Measurements from ENCODE around the gene ZNF777.
"Not testable (repeated sequence)": the region's sequence is repeated elsewhere in the genome, so short reads cannot be mapped to it uniquely, and the experiment has no call there.

Gene ZNF777

DNA sequence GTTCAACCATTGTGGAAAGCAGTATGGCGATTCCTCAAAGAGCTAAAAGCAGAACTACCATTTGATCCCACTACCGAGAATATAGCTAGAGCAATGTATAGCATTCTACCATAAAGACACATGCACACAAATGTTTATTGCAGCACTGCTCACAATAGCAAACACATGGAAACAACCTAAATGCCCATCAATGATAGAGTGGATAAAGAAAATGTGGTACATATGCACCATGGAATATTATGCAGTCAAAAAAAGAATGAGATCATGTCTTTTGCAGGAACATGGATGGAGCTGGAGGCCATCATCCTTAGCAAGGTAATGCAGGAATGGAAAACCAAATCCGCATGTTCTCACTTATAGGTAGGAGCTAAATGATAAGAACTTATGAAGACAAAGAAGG lies 47.8 kb downstream of the ZNF777 start:
- not testable (repeated sequence) for DNase-seq (ENCODE audit: low read depth)

DNA sequence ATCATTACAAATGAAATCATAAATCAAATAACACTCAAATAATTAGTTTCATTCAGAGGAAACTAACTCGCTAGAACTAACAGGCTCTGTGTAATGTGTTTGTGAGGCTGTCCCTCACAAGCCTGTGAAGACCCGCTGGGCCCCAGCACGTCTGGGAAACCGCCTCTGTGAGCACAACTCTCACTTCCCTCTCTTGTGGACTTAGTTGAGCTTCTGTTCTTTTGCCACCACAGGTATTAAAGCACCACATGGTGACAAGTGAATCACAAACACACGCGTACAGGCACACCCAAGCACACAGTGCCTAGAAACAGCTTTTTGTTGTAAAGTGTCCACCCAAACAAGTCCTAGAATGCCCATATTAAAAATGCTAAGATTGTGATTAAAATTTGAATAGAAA lies 51.0 kb downstream of the ZNF777 start:
- no peak for DNase-seq (ENCODE audit: low read depth)

DNA sequence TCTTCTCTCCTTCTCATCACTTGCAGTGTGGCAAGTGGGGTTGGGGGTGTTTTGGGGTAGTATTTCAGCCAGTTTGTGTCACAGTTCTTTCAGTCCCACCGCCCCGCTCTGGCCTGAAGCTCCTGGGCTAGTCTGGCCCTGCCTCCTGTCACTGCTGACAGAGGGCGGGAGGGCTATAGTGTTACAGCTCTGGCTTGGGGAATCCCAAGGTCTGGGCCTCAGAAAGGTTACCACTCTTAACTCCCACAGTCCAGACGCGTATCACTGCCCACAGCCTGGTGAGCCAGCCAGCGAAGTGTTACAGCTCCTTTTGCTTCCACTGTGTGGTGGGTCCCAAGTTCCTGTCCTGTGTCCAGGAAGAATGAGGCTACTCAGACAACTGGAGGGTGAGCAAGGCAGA lies 56.0 kb downstream of the ZNF777 start:
- DNase-seq (ENCODE audit: low read depth) = no peak

DNA sequence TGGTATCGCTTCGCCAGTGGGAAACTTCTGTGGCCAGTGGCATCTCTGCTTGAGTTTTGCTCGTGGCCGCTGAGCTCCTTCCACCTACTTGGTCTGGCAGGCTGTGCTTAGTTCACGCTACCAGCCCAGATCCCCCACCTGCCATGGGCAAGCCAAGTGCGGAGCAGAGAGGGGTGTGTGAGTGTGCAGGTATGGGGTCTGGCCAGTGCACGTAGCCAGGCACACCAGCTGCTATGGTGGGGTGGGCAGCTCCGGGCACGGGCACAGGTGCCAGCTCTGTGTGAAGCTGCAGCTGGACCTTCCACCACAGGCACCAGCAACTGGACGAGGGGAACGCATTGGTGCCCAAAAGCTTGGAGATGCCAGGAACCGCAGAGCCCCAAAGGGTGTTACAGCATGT lies 56.5 kb downstream of the ZNF777 start:
- no peak for DNase-seq (ENCODE audit: low read depth)

DNA sequence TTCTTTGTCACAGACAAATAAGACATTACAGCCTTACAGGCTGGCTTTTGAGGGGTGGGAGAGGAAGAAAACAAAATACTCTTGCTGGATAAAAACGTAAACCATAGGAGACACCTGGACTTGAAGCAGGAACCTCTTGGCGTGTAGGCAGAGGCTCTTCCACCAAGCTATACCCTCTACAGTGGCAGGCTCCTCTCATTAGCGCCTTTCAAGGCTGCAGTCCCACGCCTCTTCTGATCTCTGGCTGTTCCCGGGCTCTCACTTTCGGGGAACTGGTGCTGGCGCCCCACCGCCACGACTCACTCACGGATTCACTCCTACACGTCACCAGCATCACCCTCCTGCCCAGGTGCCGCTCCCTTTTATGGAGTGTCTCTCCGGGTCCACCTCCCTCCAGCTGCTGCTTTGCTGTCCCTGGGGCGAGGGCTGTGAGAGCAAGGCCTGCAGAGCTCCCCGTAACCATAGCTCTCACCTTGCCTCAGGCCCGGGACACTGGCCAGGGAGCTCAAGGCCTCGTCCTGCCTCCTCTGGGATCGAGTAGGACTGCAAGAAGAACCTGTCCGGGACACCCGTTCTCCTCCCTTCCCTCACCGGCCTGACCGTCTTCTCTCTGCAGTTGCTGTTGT lies 62.6 kb downstream of the ZNF777 start:
- DNase-seq (ENCODE audit: low read depth) = no peak

DNA sequence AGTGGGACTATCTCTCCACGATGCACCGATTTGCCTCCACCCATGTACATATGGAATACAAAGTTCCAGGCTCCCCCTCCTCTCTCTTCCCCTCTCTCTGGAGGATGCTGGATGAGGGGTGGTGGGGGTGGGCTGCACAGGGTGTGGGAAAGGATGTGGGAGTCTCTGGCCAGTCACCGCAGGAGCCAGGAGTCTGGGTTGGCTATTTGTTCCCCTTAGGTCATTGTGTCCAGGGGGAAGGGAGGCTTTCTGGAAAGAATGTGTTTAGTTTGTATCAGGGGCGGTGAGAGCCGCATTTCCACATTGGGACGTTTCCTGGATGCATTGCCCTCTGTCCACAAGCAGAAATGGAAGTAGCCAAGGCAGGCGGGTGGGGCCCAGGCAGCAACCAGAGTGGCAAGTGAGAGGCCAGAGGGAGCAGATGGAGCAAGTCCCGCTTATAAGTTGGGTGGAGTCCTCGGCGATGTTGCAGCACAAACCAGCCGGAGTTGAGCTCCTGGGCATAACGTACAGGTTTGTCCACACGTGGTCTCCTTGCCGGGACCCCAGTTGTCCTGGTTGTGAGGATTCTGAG lies 63.3 kb downstream of the ZNF777 start:
- no peak for DNase-seq (ENCODE audit: low read depth)

DNA sequence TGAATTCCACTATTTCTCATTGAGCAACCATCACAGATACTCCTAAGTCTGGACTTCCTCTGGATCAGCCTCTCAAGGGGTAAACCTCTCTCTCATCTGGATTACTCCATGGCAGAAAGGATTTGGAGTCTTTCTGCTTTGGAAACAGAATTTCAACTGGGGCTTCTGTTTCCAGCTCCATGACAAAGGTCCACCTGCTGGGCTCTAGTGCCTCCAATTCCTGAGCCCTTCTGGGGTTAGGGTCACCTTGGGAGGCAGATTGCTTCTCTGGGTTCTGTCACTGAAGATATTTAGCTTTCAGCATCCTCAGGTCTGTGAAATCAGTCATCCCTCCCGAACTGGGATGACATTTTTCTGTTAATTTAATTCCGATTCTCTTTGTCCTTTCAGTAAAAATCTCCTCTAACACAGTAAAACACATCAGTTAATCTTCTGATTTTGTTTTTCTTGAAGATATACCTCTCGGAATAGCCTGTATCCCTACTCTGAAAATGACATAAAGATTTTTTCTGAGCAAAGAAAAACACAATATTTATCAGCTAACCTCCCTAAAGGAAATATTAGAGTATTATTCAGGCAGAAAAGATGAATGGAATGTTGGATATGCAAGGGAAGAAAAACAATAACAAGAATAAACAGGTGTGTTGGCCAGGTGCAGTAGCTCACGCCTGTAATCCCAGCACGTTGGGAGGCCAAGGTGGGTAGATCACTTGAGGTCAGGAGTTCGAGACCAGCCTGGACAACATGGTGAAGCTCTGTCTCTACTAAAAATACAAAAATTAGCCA lies 72.1 kb downstream of the ZNF777 start:
- not testable (repeated sequence) for DNase-seq (ENCODE audit: low read depth)

DNA sequence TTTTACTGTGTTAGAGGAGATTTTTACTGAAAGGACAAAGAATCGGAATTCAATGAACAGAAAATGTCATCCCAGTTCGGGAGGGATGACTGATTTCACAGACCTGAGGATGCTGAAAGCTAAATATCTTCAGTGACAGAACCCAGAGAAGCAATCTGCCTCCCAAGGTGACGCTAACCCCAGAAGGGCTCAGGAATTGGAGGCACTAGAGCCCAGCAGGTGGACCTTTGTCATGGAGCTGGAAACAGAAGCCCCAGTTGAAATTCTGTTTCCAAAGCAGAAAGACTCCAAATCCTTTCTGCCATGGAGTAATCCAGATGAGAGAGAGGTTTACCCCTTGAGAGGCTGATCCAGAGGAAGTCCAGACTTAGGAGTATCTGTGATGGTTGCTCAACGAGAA lies 74.3 kb downstream of the ZNF777 start:
- not testable (repeated sequence) for DNase-seq (ENCODE audit: low read depth)

DNA sequence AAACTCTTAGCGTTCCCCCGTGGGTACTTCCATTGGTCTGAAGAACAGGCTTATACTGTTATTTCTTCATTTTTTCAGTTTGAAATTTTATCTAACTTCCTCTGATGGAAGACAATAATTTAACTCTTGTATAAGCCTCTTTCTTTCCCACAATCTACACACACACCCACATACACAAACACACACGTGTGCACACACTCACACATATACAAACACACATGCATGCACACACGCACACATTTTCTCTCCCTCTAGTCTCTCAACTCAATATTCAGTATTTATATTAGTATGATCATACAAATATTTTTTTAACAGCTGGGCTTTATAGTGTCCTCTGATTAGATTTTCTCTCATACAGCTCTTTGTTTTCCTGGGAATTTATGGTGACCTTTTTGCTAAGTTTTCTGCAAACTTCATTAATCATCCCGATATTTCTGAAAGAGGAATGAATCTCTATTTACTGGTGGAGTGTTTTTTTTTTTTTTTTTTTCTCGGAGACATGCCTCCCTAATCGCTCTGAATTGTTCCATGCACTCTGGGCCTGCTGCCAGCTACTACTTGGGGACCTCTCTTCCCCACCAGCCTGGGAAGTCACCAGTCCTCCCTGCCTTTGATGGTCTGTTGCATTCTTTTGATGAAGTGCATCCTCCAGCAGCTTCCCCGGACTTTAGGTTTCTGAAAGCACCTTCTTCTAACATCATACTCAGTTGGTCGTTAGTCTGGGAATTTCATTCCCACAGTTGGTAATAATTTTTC lies 75.5 kb downstream of the ZNF777 start:
- DNase-seq (ENCODE audit: low read depth) = no peak

Measured in iris pigment epithelial cell (primary cell).